NCI-H446 (cell line): ENCODE data around the gene UCK2.

ENCODE experiments used
- DNase-seq, 2 experiments: peaks; one replicate each; lab custom pipeline; 2025; lab: John Stamatoyannopoulos, UW

The UCK2 gene

DNA sequence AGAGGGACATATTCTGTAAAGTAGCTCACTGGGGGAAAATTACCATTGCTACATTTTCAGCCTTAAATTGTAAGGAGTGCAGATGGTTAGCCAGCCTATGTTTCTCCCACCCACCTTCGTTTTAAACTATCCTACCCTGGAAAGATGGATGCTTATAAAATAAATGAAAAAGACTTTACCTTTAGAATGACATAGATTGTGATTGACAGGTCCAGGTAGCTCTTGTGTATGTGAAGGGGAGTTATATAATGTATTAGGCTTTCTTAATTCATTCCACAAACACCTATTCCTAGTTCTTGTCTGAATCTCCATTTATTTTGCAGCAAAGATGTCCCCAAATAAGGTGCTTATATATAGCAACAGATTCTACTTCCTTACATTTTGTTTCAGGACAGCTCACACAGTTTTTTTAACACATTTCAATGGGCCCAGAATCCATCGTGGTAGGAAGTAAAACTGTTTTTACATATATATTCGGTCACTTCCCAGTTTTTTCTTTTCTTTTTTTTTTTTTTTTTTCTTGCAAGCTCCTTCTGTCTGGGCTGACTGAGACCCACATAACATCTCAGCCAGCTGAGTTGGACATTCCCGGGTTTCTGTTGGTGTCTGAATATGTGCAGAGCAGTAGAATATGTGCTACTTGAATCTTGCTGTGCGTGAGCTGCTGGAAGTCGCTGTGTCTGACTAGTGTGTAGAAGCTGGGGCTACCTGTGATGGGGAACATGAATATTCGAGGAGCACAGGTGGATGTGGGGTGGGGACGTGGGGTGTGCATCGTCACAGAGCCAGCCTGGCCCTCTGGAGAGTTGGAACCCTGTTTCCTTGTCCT lies 27.8 kb downstream of the UCK2 start:
- no peak for DNase-seq

DNA sequence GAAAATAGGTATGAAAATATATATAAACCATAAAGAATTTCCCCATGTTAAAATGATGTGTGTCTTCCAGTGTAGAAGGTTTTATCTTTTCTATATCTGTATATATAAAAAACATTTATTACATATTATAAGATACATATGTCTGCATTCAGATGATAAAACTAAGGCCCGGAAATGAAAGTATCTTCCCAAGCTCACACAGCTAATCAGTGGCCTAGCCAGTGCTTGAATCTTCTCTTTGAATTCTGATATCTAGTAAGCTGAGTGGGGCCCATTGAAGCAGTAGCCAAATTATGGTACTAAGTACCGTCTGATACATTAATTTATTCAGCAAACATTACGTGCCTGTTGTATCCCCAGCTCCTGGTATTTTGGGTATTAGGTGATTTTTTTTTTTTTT lies 28.6 kb downstream of the UCK2 start:
- DNase-seq: no peak

DNA sequence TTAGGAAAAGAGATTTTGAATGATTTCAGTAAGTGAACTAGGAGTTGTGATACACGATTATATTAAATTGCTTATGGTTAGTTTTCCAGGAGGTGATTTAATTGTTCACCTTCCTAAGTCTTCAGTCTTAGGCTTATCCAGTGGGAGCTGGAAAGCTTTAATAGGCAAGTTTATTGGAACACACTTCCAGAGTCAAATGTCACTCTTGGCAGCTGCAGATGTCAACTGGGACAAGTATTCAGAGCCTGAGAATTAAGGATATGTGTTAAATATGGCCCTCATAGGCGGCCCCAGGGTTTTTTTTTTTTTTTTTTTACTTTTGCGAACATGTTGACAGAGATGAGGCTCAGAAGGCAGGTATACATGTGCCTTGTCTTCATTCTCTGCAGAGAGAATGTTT lies 29.2 kb downstream of the UCK2 start:
- no peak for DNase-seq

DNA sequence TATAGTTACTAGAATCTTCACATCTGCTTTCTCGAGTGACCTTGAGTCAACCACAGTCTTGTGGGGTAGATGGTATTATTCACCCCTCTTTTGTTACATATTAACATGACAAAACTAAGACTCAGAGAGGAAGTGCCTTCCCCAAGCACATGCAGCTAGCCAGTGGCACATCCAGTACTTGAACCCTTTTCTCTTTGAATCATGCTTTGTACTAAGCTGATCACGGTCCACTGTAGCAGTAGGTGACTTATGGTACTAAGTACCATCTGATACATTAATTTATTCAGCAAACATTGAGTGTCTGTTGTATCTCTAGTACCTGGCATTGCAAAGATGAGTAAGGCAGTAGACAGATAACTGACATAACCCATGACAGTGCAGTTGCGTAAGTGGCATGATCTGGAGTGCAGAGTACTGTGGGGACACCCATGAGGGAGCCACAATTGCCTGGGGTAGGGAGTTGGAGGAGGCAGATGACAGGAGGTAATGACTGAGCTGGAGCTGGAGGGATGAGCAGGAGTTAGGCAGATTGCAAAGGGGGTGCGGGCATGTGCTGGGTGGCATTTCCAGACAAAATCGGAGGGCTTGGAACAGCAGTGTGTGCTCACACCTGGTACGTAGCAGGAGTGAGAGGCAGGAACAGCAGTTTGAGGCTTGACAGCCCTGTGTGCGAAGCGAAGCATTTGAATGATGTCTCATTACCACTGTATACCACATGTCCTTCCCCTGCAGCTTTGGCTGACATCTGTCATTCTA lies 29.8 kb downstream of the UCK2 start:
- no peak for DNase-seq

DNA sequence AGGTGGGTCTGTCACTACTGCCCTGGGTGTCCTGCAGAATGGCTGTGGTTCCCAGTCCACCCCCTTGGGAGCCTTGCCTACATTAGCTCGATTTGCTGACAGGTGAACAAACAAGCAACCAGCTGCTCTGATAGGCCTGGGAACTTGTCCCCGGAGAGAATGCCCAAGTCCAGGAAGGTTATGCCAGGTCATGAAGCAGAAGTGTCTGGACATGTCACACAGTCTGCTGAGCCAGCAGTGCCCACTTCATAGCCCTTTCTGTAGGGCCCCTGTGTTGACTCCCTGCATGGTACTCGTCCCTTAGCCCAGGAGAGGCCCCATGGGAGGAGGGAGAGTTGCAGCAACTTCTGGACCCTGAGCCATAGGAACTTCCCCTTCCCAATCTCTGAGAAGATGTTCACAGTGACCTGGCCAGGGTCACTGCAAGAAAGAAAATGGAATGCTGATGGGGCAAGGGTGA lies 31.0 kb downstream of the UCK2 start:
- no peak for DNase-seq

DNA sequence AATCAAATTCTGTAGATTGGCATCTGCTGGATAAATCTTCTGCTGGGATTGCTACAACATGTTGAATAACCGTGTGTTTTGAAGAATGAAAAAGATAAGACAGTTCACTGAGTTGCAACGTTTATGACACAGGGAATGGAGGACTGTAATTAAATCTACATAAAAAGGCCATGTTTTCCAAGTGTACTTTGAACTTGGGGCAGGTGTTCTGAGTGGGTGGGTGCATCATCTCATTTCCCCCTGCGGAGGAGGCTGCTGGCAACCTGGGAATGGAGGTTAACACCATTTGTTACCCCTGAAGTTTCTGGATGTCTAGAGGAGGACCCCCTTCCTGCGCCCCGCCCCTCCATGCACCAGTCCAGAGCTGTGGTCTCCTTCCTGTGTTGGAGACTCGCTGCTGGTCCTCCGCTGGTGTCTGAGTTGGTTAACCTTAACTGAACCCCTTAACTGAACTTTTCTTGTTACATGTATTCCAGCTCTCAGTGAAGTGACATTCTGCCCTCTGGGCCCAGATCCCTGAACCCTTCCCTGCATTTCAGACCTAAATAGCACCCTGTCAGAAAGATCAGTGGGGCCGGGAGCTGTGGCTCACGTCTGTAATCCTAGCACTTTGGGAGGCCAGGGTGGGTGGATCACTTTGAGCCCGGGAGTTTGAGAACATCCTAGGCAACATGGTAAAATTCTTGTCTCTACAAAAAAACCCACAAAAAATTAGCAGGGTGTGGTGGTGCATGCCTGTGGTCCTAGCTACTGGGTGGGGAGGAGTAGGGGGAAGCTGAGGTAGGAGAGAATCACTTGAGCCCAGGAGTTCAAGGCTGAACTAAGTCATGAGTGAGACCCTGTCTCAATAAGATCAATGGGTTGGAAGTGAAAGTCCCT lies 31.8 kb downstream of the UCK2 start:
- DNase-seq: no peak

DNA sequence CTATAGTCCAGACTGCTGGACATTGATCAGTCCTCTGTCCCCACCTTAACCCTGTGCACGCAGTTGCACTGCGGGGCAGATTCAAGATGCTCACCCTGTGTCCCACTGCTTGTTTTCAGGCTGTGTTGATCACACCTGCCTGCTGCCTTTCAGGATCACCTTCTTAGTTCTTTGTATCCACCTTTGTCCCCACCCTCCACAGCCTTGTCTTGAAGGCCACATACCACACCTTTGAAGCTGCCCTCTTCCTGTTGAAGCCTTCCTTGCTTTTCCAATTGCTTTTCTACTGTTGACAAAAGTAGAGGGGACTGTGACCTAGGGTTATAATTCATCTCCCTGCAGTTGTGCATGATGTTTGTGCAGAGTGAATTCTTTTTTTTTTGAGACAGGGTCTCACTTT lies 32.7 kb downstream of the UCK2 start:
- DNase-seq: no peak

DNA sequence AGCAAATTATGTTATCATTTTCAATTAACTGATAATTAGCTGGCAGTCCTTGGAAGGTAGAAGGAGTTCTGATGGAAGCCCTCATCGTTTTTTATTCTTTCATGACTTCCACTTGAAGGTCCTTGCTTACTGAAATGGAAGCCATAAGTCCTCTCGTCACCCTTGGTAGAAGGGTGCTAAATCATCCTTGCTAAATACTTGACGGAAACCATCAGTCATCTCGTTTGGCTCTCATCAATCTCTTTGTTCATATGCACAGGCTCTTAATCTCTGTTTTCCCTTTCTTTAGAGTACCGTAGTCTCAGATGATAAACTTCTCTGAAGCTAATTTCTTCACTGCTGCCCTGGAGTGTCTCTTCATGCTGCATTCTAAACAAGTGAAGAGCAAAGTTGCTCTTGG lies 34.5 kb downstream of the UCK2 start:
- DNase-seq: no peak

DNA sequence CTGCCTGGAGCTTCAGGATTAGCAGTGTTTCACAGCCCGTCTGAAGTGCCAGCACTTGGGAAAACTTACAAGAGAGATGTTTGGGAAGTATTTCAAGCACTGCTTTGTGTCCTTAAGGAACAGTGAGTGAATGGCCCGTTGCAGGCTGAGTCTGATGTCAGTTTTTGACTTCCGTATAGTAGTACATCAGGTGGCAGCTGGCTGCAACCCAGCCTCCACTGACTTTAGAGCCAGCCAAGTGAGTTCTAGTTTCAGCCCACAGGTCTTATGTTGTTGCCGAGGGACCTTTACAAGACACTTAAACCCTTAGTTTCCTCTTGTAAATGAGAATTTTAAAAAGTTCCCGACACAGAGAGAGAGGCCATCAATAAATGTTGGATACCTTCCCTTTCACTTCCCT lies 35.0 kb downstream of the UCK2 start:
- no peak for DNase-seq

DNA sequence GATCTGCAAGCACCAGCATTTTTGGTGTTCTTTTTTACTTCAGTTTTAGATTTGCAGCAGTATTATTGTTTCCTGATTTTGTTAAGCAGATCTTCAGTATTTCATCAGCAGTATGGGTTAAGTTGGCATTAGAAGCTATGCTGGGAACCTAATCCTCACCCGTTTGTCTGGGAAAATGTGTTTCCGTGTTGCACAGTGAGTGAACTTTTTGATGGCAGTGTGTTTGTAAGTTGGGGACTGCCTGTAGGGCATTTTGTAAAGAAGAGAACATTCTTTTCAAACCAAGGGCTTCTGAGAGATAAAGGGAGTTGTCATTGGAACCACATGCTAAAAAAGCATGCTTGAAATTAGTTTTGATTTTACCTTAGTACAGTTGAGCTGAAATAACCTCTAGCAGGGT lies 35.9 kb downstream of the UCK2 start:
- DNase-seq: no peak

DNA sequence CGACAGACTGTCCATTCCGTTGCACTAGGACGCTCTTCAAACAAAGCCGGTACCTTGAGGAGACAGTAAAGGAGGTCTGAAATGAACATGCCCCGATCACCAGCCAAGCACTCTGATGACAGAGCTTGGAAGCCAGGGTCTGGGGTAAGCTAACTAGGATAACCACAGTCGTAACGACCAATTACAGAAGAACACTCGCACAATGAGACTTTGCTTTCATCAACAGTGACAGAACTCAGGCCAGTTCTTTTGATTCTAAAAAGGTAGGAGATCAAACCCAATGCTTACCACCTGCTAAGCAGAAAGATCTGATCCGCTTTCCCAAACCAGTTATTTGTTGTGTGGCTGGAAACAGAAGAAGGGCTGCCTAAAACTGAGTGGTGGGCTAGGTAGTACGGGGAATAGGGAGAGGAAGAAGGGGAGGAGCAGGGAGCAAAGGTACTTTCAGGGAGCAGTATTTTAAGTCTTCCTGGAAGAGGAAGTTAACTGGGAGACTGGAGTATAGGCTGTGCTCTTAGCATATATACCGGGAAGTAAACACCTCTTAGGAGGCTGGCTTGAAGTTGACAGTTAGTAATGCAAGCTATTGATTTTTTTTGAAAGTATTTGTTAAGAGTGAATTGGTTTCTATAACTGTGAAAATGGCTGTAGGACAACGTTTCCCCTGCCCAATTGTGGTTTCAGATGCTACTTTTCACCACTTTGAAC lies 38.4 kb downstream of the UCK2 start:
- DNase-seq: no peak

DNA sequence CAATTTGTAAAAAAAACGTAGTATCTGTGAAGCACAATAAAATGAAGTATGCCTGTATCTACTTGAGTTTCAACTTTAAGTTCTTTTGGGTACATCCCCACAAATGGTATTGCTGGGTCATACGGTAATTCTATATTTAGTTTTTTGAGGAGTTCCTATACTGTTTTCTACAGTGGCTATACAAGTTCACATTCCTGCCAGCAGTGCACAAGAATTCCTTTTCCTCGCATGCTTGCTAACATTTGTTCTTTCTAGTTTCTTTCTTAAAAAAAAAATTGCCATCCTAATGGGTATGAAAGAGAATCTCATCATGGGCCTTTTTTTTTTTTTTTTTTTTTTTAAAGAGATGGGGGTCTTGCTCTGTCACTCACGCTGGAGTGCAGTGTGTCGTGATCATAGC lies 41.9 kb downstream of the UCK2 start:
- DNase-seq: no peak

DNA sequence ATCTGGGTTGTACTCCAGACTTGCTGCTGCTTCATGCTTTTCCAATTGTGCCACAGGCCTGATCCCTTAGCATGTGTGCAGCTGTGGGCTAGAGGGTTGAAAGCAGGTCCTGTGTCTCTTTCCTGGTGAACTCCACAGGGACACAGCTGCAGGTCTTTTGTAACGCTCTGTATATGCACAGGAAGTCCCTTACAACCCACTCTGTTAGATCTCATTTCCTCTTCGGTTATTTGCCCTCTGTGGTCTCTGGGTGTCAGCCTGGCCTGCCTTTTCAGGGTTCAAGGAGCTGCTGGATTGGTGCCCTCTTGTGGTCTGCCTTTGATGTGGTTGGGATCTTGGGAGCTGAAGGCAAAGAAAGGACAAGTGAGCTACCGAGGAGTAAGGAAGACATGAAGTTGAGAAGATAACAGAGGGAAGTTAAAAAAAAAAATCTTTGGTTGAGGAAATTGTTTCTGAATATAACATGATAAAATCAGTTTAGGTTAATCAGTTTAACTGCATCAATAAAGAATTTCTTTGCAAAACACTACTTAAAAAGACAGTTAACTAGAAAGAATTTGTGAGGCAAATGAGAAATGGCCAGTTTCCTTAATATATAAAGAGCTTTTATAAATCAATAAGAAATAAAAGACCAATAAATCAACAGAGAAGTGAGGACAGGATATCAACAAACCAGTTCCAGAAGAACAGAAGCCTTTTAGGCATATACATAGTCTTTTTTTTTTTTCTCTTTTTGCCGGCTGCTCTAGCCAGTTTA lies 44.1 kb downstream of the UCK2 start:
- no peak for DNase-seq

DNA sequence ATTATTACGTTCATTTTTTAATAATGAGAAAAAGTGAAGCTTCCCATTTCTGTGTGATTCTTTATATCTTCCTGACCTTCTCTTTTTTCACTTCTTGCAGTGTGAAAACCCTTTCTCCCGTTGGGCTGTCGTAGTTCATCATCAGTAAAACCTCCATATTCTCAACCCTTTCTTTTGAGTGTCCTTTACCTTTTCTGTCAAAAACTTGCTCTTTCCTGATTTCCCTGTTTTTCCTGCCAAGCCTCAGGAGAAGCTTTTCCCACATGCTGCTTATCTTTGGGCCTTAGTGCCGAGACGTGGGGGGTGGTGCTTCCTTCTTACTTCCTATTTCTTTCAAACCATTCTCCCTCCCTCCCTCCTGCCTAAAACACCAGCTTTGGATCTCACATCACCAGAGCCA lies 46.1 kb downstream of the UCK2 start:
- DNase-seq: no peak

DNA sequence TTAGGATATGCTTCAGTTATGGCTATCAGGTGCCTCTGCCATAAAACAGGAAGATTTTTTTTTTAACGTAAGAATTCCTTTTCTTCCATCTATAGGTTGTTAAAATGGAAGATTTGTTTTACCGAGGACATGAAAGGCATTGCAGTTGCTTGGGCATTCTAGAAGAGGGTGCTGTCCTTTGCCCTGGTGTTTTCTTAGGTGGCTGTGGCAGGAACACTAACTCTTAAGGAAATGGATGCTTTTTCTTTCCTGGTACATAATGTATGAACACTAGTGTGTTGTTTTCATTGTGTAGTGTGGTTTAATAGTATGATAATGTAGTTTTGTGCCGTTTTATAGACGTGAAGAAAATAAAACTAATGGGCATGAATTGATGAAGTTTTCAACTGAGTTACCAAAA lies 47.2 kb downstream of the UCK2 start:
- no peak for DNase-seq

DNA sequence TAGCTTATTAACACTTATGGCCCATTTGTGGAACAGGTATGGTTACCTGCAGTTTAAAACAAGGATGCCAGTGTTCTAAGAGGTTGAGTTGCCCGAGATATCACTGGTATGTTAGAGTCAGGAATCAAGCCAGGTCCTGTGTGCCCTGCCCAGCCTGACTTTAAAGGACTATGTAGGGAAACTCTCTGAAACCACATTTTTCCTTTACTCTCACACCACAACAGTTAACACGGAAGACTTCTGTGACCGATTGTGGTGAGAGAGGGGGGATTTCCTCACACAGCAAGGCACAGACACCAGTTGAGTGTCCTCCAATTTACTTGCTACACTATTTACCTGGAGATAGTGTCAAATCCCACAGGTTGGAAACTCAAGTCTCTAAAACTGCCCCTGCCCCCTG lies 47.8 kb downstream of the UCK2 start:
- no peak for DNase-seq

DNA sequence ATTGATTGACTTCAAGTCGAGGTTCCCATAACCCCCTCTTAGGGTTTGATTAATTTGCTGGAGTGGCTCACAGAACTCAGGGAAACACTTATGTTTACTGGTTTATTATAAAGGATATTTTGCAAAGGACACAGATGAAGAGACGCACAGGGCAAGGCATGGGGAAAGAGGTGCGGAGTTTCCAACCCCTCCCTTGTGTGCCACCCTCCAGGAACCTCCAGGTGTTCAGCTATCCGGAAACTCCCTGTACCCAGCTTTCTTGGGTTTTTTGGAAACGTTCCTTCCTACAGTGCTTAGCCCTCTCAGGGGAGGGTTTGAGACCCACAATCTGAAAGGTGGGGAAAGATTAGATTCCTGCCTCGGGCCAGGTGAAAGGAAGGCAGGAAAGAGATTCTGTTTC lies 48.2 kb downstream of the UCK2 start:
- no peak for DNase-seq

DNA sequence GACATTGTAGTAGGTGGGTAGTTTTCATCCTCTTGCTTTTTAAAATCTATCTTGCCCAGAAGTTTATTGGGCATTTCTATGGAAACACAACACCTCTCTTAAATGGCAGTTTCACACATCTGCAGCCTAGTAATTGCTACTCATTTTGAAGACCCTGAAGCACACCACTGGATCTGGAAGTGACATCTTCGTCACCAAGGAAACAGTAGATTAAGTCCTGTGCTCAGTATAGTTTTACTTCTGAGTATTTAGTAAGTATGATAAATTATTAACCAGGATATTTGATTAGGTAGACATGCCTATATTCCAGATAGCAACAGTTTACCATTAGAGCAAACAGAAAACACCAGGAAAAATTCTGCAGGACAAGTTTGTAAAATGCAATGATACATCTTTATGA lies 48.7 kb downstream of the UCK2 start:
- DNase-seq: no peak

DNA sequence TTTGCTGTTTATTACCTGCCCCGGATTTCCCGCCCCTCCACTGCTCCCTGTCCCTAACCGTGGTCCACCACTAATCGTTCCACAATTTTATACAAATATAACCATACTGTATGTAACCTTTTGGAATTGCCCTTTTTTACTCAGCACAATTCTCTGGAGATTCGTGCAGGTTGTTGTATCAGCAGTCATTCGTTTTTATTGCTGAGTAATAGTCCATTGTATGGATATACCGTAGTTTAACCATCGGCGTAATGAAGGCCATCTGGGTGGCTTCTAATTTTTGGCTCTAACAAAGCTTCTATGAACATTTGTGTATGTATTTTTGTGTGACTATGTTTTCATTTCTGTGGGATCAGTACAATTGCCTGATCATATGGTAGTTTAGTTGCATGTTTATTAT lies 50.0 kb downstream of the UCK2 start:
- no peak for DNase-seq

DNA sequence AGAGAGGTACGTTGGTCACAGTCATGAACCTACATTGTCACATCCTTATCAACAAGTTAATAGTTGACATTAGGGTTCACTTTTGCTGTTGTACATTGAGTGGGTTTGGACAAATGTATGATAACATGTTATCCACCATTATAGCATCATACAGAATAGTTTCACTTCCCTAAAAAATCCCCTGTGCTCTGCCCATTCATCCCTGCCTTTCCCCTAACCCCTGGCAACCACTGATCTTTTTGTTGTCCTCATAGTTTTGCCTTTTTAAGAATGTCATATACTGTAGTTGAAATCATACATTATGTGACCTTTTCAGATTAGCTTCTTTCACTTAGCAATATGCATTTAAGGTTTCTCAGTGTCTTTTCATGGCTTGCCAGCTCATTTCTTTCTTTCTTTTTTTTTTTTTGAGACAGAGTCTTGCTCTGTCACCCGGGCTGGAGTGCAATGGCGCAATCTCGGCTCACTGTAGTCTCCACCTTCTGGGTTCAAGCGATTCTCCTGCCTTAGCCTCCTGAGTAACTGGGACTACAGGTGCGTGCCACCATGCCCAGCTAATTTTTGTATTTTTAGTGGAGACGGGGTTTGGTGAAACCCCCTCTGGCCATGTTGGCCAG lies 50.6 kb downstream of the UCK2 start:
- no peak for DNase-seq

DNA sequence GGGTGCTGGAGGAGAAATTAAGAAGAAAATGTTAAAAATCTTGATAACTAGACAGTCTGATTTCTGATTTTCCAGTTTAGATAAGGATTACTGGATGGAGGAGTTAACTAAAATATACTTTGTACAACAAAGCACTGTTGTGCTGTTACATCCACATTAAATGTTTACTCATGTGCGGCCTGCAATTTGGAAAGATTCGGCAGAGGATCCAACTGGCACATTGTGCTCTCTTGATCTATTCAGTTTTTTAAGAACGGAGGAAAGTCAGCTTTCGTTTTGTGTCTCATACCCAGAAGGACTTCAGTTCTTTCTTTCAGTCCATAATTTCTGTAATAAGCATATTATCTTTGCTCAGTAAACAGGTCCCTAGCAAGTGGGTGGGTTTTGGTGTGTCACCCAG lies 52.5 kb downstream of the UCK2 start:
- no peak for DNase-seq
